ENCODE measurements around the gene PDLIM3.

- TF ChIP-seq POLR2AphosphoS5 (IDR thresholded peaks at IDR 0.05) = no peak
- TF ChIP-seq CTCF (IDR thresholded peaks at IDR 0.05) = no peak
Measured at GRCh38 chr4:185552254-185552653, 16.9 kb upstream of the PDLIM3 start.
